ENCODE results near the gene RPGRIP1L.

Gene RPGRIP1L

DNA sequence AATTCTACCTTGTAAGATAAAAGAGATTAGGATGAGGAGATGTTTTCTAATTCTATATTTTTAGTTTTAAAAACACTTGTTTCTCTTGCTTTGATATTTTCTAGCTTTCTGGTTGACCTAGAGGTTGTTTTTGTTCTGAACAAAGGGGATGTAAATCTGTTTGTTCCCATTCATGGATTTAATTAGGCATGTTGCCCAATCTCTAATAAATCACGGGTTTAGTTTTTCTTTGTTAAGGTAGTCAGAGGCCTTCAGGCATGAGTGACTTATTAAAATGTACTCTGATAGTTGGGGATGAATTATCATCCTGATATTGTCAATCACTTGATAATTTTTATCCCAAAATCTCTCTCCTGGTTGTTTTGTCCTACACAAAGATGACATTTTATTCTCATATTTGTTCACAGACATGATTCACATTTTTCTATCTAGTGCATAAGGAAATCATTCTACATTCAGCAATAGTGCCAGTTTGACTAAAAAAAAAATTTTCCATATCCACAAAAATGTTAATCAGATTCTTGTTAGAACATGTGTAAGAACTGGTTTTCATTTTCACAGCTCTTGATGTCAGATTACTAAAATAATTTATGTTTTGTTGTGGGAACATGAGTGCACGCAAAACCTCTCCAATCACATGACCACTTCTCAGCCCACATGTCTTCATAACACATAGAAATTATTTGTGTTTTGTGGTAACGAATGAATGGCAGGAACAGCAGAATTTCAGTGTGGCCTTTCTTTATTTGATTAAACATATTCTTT, 105.0 kb downstream of the RPGRIP1L start:
- no peak for DNase-seq

DNA sequence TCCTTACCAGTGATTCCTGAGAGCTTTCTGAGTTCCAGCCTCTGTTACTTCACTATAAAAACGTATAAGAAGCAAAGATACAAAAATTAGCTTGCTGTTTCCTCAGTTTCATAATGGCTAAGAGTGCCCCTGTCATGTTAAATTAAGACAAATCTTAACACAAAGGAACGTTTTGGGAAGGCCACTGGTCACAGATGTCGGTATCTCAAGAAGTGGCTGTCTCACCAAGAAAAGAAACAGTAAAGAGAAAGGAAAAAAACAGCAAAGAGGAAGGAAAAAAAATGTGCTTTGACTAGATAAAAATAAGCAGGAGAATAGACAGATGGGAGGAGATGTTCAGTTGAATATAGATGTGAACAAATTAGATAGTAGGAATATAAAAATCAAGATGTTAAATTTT, 105.9 kb downstream of the RPGRIP1L start:
- DNase-seq, result no peak

DNA sequence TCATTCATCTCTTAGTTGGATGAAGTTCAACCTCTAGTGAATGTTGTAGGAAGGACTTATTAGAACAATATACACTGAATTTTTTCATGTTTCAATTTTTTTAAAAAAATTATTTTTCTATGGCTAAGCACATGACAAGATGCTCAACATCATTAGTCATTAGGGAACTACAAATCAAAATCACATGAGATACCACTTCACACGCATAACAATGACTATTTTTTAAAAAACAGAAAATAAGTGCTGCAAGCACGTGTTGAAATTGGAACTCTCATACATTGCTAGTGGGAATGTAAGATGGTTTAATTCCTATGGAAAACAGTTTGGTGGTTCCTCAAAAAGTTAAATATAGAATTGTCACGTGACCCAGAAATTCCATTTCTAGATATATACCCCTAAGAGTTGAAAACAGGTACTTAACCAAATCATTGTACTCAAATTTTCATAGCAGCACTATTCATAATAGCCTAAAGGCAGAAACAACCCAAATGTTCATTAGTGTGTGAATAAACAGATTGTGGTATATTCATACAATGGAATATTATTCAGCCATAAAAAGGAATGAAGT, 115.5 kb downstream of the RPGRIP1L start:
- DNase-seq, result no peak

DNA sequence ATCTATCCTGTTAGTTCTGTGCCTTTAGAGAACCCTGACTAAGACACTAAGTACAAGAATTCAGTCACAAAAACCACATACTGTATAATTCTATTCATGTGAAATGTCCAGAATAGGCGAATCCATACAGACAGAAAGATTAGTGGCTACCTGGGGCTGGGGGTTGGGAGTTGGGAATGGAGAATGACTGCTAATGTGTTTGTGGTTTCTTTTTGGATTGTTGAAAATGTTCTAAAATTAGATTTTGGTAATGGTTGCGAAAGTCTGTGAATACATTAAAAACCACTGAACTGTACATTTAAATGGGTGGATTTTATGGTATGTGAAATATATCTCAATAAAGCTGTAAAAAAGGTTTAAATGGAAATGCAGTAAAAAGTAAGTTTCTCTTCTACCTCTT, 120.3 kb downstream of the RPGRIP1L start:
- no peak for DNase-seq

DNA sequence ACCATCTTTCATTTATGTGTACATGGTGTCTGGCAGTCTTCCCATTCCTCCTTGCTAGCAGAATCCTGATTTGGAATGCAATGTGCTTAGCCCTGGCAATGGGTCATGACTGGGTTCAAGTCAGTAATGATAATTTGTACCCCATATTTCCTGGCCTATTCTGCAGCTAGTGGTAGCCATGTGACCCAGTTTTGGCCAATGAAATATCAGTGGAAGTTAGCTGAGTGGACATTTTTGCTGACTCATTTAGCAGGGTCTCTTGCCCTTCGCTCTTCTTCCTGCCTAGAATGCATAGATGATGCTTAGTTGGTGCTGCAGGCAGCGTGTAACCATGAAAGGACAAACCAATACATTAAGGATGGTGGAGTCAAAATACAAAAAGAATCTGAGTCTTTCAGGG, 121.9 kb downstream of the RPGRIP1L start:
- no peak for DNase-seq

DNA sequence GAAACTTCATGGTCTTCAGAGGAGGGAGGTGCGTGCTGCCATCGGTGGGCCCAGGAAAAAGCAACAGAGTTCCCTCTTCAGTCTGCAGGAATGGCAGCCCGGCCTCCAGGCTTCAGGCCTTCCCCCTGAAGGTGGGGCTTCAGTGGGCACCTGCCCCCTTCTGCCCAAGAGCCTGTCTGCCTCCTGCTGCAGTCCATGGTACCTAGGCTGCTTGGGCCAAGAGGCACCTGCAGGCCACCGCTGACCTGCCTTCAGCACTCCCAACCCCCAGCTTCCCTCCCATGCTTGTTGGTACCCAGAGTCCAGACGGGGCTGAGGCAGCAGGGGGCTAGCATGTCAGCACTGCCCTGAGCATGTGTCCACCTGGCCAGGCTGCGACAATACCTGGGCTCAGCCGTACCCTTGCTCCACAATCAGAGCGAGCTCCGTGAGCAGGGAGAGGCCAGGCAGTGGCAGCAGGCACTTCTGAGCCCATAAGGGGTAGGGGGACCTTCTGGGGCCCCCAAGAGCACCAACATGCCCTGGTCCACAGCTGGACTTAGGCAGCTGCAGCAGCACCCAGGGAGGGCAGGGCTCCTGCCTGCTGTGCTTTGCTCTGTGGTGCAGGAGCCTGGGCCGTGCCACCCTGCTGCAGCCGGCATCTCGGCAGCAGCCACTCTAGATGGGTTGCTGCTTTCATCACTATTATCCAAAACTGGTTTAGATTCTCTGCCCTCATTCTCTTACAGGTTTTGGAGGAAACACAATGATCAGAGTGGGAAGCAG, 123.4 kb downstream of the RPGRIP1L start:
- DNase-seq, result no peak

DNA sequence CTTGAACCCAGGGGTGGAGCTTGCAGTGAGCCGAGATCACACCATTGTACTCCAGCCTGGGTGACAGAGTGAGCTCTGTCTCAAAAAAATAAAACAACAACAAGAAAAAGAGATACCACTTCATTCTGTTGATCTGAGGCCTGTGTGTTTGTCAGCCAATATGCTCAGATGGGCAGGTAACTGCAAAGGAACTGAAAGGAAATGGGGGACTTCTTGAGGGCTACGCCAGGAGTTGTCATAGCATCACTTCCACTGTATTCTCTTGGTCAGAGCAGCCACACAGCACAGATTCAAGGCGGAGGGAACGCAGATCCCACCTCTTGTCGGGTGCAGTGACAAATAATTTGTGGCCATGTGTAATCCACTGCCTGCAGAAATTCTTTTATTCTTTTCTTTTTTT, 126.8 kb downstream of the RPGRIP1L start:
- DNase-seq, result no peak

DNA sequence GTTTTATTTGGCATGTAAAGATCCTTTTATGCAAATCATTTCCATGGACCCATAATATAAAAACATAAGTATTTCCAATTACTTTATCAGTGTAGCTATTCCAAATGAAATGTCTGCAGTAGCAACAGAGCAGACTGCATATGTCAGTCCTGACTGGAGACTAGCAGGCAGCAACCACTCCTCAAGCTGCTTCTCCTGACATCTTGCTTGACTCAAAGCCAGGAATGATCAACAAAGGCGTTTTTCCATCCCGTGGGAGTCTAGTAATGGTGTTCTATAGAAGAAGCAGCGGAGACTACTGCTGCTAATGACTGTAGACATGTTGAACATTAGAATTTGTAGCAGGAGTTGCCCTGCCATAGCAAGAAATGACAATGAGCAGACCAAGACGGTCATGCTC, 127.4 kb downstream of the RPGRIP1L start:
- no peak for DNase-seq

DNA sequence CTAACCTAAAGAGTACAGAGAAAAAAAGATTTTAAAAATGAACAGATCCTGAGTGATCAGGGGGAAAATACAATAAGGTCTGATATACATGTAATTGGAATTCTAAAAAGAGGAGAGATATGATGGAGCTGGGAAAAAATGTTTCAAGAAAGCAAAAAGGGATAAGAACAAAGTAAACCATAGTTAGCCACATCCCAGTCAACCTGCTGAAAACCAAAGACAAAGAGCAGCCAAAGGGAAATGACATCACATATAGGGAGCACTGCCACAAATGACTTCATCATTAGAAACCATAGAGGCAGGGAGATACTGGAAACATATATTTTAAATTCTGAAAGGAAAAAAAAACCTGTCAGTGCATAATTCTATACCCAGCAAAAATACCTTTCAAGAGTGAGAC, 131.9 kb downstream of the RPGRIP1L start:
- no peak for DNase-seq

DNA sequence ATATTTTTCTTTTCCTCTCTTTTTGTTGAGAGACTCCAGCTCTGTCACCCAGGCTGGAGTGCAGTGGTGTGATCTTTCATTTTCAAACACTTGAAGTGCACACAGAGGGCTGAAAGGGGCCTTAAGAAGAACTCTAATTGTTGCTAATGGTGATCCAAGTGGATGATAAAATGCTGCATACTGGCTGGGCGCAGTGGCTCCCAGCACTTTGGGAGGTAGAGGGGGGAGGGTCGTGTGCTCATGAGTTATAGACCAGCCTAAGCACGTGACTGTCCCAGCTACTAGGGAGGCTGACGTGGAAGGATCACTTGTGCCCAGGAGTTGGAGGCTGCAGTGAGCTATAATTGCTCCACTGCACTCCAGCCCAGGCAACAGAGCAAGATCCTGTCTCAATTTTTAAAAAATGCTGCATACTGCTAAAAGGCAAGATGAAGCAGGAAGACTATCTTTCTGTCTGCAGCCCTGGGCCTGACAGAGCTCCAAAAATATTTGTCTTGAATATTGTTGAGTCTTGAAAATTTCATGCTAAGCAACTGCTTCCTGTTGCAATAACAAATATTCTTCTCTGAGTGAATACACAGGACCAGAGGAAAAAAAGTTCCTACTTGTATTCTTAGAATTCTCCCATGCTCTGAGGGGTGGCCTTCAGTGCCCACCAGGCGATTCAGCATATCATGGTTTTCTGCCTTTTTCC, 137.0 kb downstream of the RPGRIP1L start:
- no peak for DNase-seq

DNA sequence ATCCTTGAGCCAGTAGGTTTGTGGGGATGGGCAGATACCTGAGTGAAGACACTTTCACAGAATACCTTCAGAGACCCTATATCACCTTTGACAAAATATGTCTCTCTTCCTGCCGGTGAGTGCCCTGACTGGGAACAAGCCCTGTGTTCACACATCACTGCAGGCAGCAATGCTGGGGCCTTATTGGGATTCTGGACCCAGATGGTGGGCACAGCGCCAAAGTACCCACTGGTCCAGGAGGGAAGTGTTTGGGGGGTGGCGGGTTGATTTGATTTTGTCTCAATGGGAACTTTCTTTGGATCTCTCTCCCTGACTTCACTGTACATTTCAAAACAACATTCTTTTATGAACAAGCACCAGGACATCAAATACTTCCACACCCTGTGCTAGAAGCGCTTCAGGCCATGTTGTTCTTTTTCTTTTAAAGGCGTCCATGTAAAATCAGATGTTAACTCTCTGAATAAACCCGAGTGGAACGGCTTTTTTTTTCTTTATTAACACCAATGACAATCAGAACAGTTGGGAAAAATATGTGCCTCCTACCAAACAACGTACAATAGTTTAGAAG, 138.3 kb downstream of the RPGRIP1L start:
- DNase-seq, result no peak

DNA sequence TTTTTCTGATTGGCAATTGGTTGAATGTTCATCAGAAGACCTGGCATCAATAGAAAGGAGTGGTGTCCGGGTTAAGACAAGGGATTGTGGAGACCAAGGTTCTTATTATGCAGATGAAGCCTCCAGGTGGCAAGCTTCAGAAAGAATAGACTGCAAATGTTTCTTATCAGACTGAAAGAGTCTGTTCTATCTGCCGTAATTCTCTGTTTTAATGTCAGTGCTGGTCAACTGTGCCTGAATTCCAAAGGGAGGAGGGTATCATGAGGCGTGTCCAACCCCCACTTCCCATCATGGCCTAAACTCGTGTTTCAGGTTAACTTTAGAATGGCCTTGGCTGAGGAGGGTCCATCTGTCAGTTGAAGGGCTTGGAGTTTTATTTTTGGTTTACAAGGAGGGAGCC, 140.2 kb downstream of the RPGRIP1L start:
- no peak for DNase-seq

DNA sequence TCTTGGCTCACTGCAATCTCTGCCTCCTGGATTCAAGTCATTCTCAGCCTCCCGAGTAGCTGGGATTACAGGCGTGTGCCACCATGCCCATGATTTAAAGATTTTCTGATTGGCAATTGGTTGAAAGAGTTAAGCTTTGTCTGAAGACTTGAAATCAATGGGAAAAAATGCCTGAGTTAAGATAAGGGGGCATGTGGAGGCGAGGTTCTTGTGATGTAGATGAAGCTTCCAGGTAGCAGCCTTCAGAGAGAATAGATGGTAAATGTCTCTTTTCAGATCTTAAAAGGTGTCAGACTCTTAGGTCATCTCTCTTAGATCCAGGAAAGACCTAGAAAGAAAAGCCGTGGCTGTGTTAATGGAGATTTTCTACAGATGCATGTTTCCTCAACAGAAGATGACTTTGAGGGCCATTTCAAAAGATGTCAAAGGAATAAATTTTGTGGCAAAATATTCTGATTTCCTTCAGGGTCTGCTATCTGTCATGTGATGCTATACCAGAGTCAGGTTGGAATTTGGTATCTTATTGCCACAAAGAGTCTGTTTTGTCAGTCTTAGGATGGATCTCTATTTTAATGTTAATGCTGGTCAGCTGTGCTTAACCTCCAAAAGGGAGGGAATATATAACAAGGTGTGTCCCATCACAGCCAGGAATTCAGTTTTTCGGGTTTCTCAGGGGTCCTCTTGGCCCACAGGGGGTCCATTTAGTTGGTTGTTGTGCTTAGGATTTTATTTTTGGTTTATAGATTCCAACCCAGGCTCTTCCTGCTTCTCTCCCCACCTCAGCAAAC, 142.4 kb downstream of the RPGRIP1L start:
- no peak for DNase-seq

DNA sequence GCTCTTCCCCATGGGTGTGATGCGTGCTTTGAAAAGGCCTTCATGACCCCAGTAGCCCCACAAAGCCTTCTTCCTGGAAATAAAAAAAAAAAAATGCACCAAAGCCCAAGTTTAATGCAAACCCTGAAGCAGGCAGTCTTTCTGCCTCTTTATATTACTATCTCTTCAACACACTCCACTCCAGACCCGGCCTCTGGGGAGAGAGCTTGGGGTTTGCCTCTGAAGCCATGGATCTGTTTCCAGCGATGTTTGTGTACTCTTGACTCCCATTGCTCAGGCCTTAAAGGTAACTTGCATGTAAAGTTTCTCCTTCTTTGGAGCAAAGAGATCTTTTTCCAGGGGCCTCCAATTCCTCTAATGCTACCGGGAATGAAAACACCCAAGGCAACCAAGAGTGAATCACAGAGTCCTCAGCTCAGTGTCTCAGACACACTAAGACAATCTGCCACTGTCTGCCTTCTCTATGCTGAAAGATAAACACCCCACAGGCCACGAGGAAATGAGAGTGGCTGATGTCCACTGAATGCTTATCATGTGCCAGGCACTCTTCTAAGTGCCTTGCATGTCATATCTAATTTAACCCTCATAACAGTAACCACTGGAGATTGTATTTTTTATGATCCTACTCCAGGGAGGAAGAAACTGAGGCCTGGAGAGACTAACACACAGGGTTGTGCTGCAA, 144.2 kb downstream of the RPGRIP1L start:
- no peak for DNase-seq

DNA sequence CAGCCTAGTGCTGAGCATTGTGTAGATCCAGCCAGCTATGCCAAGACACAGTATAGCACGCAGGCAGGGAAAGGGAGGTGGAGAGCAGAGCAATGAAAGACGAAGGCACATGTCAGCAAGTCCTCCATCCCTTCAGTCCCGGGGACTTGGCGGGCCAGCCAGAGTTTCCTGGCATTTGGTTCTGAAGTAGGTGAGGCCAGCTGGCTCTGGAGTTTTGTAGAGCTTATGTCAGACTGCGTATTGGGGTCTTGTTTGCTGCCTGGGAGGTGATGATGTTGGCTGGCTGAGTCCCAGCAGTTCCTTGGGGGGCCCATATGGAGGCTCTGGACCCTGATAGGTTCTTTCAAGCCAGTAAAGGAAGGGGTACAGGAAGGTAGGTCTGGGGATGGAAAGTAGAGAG, 144.9 kb downstream of the RPGRIP1L start:
- no peak for DNase-seq

DNA sequence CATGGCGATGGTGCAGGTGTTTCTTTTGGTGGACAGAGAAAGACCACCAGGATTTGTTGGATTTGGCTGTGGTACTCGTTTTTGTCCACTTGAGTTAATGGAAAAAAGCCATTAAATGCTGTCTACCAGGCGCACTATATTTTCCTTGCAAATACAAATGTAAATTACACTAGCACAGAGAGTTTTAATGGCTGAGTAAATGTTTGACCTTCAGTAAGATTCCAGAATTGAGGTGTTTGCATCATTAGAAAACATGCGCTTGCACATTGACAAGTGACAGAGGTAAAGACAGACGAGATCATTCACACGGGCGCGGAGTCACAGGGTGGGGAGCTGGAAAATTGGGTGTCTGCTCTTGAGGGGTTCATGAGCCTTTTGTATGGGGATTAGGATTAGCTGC, 147.1 kb downstream of the RPGRIP1L start:
- no peak for DNase-seq

DNA sequence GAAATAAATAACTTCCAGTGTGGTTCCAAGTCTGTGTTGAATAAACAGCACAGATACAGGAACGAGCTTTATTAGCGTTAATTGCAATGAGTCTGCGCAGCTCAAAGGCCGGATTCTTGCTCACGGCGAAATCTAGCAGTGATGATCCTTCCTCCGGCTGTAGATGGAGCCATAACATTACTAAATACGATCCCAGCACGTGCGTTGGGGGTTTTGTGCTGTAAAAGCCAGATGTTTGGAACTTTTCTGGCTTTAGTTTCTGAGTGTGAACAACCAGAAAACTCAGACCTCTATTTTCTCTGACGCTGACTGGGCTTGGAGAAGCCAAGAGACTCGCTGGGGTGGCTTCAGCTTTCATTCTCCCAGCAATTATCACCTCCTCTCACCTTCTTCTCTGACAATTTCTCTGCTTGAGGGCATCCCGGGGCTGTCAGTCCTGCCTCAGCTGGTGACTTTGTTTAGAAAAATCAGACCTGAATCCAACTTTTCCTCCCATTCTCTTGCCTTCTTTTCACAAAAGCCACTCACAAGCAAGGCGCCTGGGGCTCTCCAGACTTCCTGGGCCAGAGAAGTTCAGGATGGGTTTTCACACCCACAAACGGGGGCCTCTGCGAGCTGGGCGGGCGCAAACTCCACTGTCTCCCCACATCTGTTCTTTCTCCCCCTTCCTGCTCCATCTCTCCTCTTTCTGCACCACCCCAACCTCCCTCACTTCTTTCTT, 153.5 kb downstream of the RPGRIP1L start:
- no peak for DNase-seq
